DMS153 treated with DMSO at 0.1 percent for 48 hours (cell line): ENCODE data around the gene PKD1.
"Not testable (repeated sequence)": the region's sequence is repeated elsewhere in the genome, so short reads cannot be mapped to it uniquely, and the experiment has no call there.

ENCODE experiments used
- DNase-seq: peaks from one replicate; lab custom pipeline; 2025; ENCODE audit not compliant: unreplicated experiment; lab: John Stamatoyannopoulos, UW

Gene PKD1

GRCh38 chr16:2110332-2111008 lies 25.2 kb downstream of the PKD1 start:
- not testable (repeated sequence) for DNase-seq

GRCh38 chr16:2109872-2110271 lies 25.8 kb downstream of the PKD1 start:
- DNase-seq: not testable (repeated sequence)

- DNase-seq: not testable (repeated sequence)
Observed at GRCh38 chr16:2109271-2109580, 26.5 kb downstream of the PKD1 start.

- not testable (repeated sequence) for DNase-seq
Observed at GRCh38 chr16:2108446-2109270, 27.0 kb downstream of the PKD1 start.

- DNase-seq: not testable (repeated sequence)
Observed at GRCh38 chr16:2107791-2108125, 27.9 kb downstream of the PKD1 start.

- DNase-seq: not testable (repeated sequence)
Observed at GRCh38 chr16:2107121-2107790, 28.4 kb downstream of the PKD1 start.

- not testable (repeated sequence) for DNase-seq
Observed at GRCh38 chr16:2106211-2106610, 29.5 kb downstream of the PKD1 start.

GRCh38 chr16:2105769-2106168 lies 29.9 kb downstream of the PKD1 start:
- not testable (repeated sequence) for DNase-seq

- DNase-seq: not testable (repeated sequence)
Observed at GRCh38 chr16:2105291-2105690, 30.4 kb downstream of the PKD1 start.

- DNase-seq: not testable (repeated sequence)
Observed at GRCh38 chr16:2104464-2104863, 31.2 kb downstream of the PKD1 start.

- no peak for DNase-seq
Observed at GRCh38 chr16:2102471-2102870, 33.2 kb downstream of the PKD1 start.

- not testable (repeated sequence) for DNase-seq
Observed at GRCh38 chr16:2101581-2101980, 34.1 kb downstream of the PKD1 start.

- not testable (repeated sequence) for DNase-seq
Observed at GRCh38 chr16:2097689-2098088, 38.0 kb downstream of the PKD1 start.

- DNase-seq: no peak
Observed at GRCh38 chr16:2096853-2097595, 38.7 kb downstream of the PKD1 start.

- no peak for DNase-seq
Observed at GRCh38 chr16:2095918-2096582, 39.6 kb downstream of the PKD1 start.

- no peak for DNase-seq
Observed at GRCh38 chr16:2095315-2095853, 40.3 kb downstream of the PKD1 start.

GRCh38 chr16:2093793-2094192 lies 41.9 kb downstream of the PKD1 start:
- DNase-seq: no peak

- DNase-seq: no peak
Observed at GRCh38 chr16:2092866-2093265, 42.8 kb downstream of the PKD1 start.

- DNase-seq: no peak
Observed at GRCh38 chr16:2092256-2092620, 43.5 kb downstream of the PKD1 start.

- no peak for DNase-seq
Observed at GRCh38 chr16:2091547-2092255, 44.0 kb downstream of the PKD1 start.
